Measurements from ENCODE around the gene FSTL4. TPM values are rescaled to one million over a fixed set of nuclear protein-coding genes. Genes with fewer than 3 reads are reported as not detected.

FSTL4 gene
- total RNA-seq, 2 experiments from 2014 or later, result not detected

- H2AFZ ChIP-seq (ENCODE audit: low read length), result no peak overlapping the region
These were observed 365.8 kb downstream of the FSTL4 start for GRCh38 chr5:133246376-133247150.

GRCh38 chr5:133246053-133246370 is 366.3 kb downstream of the FSTL4 start:
- no peak overlapping the region for H3K4me2 ChIP-seq (ENCODE audit: low read length)
- TF ChIP-seq CTCF (conservative IDR thresholded peaks at IDR 0.05; ENCODE audit: low read length), result no peak
- TF ChIP-seq EZH2phosphoT487 (IDR thresholded peaks at IDR 0.05; ENCODE audit: borderline replicate concordance, low read depth, low read length), result no peak
- POLR2A ChIA-PET, result no interaction called here

More at GRCh38 chr5:133246376-133247150, 365.8 kb downstream of the FSTL4 start:
- ChIA-PET POLR2A (no interaction called here), CTCF (ENCODE audit: unreplicated experiment) (no interaction called here)
- H3K9me2 ChIP-seq (ENCODE audit: insufficient read depth, low read length), result no peaks in the 10 kb centered on the region
- no peak overlapping the region for H3K4me2 ChIP-seq (ENCODE audit: low read length)
- no peaks in the 10 kb centered on the region for H3K36me3 ChIP-seq (ENCODE audit: insufficient read depth, low read length)
- H4K20me1 ChIP-seq (ENCODE audit: insufficient read depth, low read length), result no peaks in the 10 kb centered on the region
- H3K4me3 ChIP-seq (ENCODE audit: low read depth, low read length, poor library complexity, severe bottlenecking), result no peak overlapping the region
- no peak for TF ChIP-seq CTCF (conservative IDR thresholded peaks at IDR 0.05; ENCODE audit: low read length)
- no peak for TF ChIP-seq EZH2phosphoT487 (IDR thresholded peaks at IDR 0.05; ENCODE audit: borderline replicate concordance, low read depth, low read length)
- intact Hi-C loops (cut with micrococcal nuclease; ENCODE audit: unreplicated experiment), result no loop called here
- no peak for DNase-seq (ENCODE audit: low spot score)
- BruUV-seq (replicated peaks), result no TSS peak
- H3K27ac ChIP-seq (ENCODE audit: low read depth, low read length, poor library complexity, severe bottlenecking), result no peak overlapping the region
- peaks cover 8% of the 10 kb centered on the region for H3K4me1 ChIP-seq (ENCODE audit: insufficient read depth, low read length, poor library complexity, severe bottlenecking)
- no peaks in the 10 kb centered on the region for H3K79me2 ChIP-seq (ENCODE audit: insufficient read depth, low read depth, low read length)
- H3K9me3 ChIP-seq (ENCODE audit: low read length), result no peaks in the 10 kb centered on the region

More at GRCh38 chr5:133246053-133246370, 366.3 kb downstream of the FSTL4 start:
- Histone ChIP-seq H3K9me2 (ENCODE audit: insufficient read depth, low read length) (no peaks in the 10 kb centered on the region), H3K9me3 (ENCODE audit: low read length) (no peaks in the 10 kb centered on the region), H3K4me3 (ENCODE audit: low read depth, low read length, poor library complexity, severe bottlenecking) (no peak overlapping the region), H3K4me1 (ENCODE audit: insufficient read depth, low read length, poor library complexity, severe bottlenecking) (peaks cover 8% of the 10 kb centered on the region), H3K36me3 (ENCODE audit: insufficient read depth, low read length) (no peaks in the 10 kb centered on the region), H3K79me2 (ENCODE audit: insufficient read depth, low read depth, low read length) (no peaks in the 10 kb centered on the region), H2AFZ (ENCODE audit: low read length) (no peak overlapping the region), H4K20me1 (ENCODE audit: insufficient read depth, low read length) (no peaks in the 10 kb centered on the region), H3K27ac (ENCODE audit: low read depth, low read length, poor library complexity, severe bottlenecking) (no peak overlapping the region)
- BruUV-seq (replicated peaks), result no TSS peak
- DNase-seq (ENCODE audit: low spot score), result no peak
- intact Hi-C loops (cut with micrococcal nuclease; ENCODE audit: unreplicated experiment), result no loop called here
- CTCF ChIA-PET (ENCODE audit: unreplicated experiment), result no interaction called here
